GF-D8 (cell line): Measurements from ENCODE around the gene TULP4.
"Not testable (repeated sequence)": the region's sequence is repeated elsewhere in the genome, so short reads cannot be mapped to it uniquely, and the experiment has no call there.

Source experiments
- DNase-seq: peaks from one replicate; lab custom pipeline; 2025; lab: John Stamatoyannopoulos, UW

TULP4 gene

DNA sequence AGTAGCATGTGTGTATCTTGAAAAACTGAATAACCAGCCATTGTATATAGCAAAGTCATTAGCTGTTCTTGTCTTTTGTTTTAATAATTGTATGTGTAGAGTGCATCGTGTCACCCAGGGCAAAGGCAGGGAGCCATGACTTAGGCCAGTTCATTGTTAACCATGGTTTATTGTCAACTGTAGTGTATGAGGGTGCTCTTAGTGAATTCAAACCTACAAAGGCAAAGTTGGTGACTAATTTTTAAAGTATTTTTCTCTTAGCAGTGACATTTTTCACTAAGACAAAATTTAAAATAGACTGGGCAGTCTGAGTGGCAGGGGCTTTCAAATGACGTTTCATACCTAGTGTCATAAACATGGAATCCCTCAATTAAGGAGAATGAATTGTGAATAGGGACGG, 79.0 kb downstream of the TULP4 start:
- no peak for DNase-seq

DNA sequence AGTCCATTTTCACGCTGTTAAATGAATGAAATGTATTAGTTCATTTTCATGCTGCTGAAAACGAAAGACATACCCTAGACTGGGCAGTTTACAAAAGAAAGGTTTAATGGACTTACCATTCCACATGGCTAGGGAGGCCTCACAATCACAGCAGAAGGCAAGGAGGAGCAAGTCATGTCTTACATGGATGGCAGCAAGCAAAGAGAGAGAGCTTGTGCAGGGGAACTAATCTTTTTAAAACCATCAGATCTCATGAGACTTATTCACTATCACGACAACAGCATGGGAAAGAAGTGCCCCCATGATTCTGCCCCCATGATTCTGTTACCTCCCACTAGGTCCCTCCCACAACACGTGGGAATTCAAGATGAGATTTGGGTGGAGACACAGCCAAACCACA, 79.7 kb downstream of the TULP4 start:
- DNase-seq, result not testable (repeated sequence)

DNA sequence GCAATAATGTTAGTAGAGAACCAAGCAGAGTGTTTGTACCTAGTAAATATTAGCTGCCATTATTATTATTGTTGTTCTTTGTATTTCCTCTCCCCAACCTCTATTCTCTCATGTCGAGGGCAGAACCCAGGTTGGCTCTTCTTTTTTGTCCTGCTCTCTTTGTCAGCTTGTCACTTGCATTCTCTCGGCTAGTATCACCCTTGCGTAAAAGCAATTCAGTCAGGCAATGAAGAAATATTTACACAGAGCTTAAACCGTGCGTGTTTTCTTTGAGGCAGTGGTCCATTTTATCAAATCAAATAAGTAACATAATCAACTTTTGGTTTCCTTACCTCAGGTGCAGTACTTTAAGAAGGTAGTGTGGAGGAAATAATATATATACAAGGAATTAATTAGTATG, 83.9 kb downstream of the TULP4 start:
- DNase-seq, result no peak

DNA sequence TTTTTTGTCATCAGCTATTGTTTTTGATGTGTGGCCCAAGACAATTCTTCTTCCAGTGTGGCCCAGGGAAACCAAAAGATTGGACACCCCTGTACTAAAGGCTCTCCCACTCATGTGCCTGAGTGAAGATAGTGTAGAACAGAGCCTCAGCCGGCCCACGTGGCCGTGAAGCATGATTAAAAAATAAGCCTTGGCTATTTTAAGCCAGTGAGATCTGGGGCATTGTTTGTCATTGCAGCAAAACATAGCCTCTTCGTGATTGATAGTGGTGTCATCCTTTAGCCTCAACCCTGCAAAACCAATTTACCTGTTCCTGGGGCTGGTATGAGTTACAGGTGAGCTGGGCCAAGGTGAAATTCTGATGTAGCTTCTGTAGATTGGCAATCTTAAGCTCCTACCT, 85.3 kb downstream of the TULP4 start:
- no peak for DNase-seq

DNA sequence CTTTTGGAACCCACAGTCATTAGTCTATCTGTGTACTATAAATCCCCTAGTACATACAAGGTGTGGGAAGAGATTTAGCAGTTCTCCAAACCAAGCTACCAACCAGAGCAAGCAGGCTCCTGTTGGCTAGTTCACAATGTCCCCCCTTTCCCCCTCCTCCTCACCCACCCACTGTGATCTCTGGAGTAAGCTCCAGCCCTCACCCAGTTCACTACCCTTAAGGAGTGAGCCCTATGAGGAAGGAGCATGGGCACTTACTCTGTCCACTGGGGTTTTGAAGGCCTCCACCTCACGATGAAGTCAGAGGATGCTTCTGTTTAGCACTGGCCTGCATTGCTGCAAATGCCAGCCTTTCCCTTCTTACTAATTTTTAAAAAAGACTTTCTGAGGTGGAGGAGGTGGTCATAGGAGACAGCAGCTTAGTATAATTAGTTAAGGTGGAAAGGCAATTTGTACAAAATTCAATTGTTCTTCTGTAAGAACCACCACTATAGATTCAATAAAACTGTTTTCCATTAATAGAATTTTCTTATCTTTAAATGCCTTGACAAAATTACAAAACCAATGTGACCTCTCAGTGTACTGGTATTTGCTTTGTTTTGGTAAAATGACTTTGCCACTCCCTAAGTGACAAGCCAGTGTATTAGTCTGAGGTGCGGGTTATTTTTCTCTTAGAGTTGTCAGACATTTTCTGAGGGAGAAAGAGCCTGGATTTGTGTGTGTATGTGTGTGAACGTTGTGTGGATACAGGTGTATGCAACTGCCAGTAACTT, 86.2 kb downstream of the TULP4 start:
- DNase-seq, result no peak

DNA sequence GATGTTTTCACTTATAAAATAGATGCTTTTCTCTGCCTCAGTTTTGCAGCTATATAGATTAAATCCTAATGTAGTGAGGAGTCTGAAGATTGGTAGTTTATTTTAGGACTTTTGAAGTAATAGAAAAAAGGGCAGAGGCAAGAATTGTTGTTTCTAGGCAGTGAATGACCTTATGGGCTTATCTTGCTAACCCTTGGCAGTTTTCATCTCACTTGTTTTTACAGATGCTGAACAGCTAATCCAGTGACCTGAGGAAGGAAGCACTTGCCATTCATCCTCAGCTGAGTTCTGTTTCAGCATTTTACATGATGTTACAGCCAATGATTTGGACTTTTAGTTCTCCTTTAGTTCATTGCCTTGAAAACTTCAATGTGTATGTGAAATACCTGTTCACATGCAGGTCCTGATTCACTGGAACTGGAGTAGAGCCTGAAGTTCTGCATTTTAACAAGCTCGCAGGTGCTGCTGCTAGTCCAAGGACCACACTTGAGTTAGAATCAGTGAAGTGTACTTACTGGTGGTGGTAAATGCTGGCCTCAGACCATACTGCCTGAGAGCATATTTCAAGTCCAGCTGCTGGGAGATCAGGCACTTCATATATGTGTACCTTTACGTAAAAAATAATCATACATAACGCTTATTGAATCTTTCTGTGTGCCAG, 86.9 kb downstream of the TULP4 start:
- DNase-seq, result no peak

DNA sequence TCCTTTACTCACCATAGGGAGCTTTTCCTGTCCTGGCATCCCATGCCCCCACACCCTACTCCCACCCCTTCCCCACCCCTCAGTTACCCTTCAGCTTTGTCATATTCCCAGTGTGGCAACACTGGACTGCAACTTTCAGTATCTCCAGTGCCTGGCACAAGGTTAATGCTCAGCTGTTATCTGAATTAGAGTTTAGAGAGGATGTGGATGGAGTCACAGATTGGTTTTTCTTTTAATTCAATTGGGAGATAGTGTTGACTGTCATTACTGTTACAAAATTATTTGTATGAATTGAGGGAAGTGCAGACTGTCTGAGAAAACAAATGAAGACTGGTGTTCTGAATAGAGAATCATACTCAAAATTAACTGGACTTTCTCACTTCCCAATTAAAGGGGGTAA, 89.9 kb downstream of the TULP4 start:
- DNase-seq, result no peak

DNA sequence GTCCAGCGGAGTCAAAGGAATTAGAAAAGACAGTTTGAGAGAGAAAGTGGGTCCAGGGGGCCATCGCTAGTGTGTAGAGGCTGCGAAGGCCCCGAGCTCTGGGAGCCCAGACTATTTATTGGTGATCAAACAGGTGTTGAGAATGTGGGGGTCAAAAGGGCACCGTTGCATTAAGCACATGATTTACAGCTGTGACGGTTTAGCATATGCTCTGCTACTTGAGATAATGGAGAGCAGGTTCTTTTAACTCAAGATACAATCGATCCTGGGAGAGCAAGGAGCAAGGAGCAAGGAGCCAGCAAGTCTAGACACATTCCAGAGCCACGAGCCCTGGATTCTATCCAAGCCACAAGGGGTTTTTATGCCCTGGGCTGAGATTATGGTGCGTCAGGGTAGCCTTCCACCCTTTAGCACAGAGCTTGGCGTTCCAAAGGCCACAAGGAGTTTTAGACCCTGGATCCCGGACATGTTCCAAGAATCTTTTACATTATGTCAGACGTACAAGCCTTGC, 93.1 kb downstream of the TULP4 start:
- DNase-seq, result not testable (repeated sequence)

DNA sequence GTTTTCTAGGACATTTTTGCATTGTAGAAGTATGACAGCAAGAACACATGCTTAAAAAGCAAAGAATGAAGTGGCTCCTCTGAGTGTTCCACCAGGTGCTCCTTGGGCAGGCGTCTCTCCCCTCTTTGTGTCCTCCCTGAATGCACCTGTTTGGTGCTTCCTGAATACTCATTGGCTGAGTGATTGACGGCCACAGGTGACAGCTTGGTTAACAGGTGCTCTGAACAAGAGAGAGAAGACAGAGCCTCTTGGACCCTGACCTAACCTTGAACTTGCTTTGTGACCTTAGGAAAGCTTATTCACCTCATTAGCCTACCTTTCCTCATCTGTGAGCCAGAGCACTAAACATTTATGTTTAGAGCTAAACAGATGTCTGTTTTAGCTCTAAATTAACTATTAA, 93.7 kb downstream of the TULP4 start:
- DNase-seq, result no peak

DNA sequence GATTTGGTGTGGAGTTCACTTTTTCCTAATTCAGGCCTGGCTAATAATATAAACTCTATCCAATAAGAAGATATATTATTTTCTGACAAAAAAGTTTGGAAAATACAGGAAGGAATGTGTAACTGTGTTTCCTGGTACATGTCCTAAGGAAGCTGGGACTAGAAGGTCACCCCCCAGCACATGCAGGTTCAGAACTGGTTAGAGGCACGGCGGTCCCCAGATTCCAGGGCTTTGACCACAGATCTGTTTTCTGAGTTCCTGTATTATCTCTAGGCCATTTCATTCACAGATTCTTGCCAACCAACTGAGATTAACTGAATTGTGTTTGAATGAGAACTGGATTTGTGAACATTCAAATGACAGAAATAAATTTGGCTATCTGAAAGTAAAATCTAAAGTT, 94.5 kb downstream of the TULP4 start:
- DNase-seq, result no peak

DNA sequence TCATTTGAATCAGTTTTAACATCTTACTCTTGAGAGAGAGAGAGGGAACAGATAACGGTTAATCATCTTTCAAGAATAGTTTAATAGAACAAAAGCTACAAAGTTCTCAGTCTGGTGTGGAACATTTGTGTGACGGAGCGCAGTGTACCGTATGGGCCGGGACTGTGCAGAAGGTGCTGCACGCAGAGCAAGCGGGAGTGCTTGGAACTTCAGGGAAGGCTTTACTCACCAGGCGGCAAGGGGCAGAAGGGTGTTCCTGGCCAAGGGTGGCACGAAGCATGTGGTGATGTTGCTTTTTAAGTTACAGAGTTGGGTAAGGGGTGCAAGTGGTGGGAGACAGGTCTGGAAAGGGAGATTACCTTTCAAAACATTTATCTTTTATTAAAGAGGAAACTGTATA, 95.7 kb downstream of the TULP4 start:
- no peak for DNase-seq

DNA sequence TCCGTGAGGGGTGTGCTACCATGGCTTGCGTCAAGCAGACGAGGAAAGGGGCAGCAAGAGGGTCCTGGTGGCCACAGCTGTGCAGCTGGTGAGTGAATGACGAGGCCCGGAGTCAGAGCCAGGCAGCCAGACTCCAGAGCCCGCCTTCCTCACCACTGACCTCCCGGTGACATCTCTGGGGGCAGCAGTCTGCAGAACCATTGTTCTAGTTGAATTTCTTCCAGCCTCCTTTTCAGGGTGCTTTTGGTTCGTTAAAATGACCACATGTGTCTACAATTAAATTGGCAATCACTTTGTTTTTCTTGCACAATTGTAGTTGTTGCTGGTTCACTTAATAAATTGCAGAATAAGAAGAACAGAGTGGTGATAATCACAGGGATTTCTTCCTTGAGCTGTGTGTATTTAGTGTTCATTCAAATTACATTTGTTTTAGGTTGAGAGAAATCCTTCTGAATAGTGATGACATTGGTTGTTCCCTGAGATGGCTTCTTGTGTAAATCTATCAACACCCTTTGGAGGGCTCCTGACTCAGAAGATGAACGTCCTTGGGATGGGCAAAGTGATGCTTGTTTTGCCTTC, 96.4 kb downstream of the TULP4 start:
- no peak for DNase-seq

DNA sequence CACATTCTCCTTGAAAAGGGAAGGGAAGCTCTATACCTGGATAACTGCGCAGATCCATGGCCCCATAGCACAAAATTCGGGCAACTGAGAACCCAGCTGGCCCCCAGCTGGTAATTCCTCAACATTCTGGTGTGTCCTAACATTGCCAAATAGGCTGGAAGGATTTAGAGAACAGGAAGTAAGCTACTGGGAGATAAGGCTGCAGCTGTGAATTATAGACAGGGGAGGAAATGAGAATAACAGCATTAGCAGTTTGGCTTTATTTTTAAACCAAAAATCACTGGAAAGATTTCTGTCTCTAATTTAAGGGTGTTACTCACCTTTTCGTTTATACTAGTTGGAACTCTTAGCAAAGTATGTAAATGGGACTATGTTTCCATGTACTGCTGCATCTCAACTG, 97.2 kb downstream of the TULP4 start:
- DNase-seq, result peak; percentile 53

DNA sequence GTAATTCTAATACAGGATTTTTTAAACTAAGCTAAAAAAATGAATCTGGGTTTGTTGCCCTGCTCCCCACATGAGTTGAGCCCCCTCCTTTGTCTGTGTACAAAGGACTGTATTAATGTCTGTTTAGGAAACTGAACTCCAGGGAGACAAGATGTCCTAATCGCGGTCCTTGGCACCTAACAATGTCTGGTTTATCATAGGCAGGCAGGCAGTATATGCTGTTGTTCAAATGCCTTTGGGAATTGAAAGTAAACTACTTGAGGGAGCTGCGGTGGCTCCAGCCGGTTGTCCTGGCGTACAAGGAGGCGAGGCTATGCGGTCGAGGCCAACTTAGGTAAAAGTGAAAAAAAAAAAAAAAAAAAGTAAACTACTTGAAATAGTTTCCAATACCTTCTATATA, 98.5 kb downstream of the TULP4 start:
- no peak for DNase-seq

DNA sequence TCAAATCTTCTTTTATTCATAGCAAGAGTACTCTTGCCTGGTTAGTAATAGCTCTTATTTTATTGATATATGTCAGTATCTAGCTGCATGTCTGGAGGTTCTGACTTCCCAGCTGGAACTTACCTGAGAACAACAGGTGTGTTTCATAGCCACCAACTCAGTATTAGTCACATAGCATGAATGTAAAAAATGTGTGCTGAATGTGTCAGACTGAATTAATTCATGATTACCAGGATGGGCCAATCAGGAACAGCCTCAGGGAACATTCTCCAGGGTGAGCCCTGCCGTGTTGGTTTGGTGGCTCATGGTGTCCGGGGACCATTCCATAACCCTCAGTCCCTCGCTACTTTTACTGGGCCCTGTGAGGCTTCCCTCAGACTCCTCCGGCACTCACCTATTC, 99.7 kb downstream of the TULP4 start:
- no peak for DNase-seq

DNA sequence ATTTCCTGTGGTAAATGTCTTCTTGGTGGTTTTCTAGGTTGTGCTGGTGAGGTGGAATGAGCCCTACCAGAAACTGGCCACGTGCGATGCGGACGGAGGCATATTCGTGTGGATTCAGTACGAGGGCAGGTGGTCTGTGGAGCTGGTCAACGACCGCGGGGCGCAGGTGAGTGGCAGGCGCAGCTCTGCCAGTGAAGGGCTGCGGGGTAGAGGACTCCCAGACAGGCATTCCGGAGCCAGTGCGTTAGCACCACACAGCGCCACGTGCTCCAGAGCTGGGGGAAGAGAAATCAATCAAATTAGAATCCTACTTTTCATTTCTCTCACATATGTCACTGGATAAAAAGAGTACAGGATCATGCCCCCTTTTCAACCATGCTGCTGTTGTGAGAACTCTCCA, 100.8 kb downstream of the TULP4 start:
- DNase-seq, result no peak

DNA sequence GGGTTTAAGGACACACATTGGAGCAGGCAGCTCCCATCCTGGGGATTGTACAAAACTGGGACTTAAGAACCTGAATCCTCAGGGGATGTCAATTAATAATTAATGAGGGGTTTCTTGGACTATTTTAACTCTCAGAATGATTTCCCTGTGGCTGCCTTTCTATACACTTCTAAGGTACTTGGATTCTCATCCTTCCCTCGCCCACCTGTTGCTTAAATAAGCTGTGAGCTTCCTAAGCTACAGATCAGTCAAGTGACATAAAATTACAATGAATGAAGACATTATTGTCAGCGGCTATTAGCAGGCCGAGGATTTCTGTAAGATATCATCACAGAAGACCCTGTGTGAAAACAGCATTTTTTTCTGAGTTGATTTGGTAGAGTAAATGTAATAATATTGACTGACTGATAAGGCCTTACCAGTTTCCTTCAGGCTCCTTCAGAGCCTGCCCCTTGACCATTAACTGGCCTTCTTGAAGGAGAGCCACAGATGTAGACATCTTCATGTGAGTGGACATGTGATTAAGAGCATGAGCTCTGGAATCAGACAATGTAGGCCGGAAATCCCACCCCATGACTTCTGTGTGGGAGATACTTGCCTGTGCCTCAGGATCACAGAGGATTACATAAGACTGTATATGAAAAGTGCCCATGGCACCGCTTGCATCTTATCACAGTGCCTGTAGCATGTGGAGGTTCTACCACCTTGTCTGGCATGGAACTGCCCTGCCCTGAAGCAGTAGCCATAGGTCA, 101.7 kb downstream of the TULP4 start:
- no peak for DNase-seq

DNA sequence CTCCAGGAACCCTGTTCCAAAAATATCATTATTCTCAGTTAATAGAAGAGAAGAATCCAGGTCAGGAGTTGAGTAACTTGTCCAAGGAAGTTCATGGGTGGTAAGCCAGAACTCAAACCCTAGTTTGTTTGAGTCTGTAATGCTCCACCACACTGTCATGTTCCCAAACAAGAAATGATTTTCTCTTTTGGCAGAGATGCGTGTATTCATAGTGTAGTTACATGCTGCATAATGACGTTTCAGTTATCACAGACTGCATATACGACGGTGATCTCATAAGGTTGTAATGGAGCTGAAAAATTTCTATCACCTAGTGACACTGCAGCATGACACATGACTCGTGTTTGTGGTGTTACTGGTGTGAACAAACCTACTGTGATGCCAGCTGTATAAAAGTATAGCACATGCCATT, 102.6 kb downstream of the TULP4 start:
- no peak for DNase-seq

DNA sequence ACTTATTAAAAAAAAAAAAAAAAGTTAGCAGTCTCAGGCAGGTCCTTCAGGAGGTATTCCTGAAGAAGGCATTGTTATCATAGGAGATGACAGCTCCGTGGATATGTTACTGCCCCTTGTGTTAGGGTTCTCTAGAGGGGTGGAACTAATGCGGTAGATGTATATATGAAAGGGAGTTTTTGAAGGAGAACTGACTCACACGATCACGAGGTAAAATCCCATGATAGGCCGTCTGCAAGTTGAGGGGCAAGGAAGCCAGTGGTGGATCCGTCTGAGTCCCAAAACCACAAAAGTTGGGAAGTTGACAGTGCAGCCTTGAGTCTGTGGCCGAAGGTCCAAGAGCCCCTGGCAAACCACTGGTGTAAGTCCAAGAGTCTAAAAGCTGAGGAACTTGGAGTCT, 103.4 kb downstream of the TULP4 start:
- DNase-seq, result no peak

DNA sequence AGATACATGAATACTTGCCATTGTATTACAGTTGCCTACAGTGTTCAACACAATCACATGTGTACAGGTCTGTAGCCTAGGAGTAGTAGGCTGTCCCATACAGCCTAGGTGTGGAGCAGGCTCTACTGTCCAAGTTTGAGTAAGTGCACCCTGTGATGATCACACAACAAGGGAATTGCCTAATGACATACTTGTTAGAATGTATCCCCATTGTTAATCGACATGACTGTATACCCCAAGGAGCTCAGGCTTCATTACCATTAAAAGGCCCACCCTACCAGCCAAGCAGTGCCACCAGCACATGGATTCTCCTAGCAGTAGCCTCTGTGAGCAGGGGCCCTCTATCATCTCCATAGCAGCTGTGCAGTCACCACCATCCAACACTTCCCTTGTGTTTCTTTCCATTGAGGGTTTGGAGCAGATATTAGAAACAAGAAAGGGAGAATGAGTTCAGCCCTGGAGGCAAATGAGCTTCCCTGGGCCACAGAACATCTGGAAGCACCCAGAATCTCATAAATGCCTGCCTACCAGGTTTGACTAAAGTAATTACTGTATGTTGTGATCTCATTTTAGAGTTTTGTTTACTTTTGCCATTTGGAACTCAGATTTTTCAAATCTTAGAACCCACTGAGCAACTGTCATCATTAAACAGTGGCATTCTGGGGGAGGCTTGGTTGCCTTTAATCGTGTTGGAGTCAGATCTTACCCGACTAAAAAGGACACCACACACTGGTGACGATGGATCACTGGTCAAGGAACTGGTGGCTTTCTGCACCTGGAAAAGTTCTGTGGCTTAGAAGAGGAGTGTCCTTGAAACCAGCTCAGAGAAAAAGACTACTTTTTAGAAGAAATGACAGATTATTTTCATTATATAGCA, 104.9 kb downstream of the TULP4 start:
- no peak for DNase-seq

DNA sequence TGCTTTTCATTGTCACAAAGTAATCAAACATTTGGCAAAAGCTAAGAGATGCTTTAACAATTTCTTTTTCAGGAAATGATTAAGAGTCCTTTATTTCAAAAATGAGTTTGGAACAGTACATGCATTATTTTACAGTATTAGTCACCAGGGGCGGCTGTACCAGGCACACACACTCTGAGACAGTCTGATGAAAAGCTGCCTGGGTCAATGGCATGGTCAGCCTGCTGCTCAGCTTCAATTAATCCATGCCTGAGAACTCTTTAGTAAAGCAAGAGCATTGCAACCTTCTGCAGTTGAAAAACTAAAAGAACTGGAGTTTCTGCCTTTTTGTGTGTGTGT, 105.5 kb downstream of the TULP4 start:
- no peak for DNase-seq

DNA sequence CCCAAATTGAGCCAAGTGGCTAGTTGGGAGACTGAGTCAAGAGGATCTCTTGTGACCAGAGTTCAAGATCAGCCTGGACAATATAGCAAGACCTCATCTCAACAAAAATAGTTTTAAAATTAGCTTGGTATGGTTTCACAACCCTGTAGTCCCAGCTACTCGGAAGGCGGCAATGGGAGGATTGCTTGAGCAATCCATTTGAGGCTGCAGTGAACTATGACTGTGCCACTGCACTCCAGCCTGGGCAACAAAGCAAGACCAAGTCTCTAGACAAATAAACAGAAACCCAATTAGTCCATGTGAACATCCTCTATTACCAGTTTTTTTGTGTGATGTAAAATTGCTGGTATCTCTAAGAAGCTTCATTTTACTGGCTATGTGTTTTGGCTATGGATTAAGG, 106.2 kb downstream of the TULP4 start:
- no peak for DNase-seq
